NCI-H345 (cell line): Measurements from ENCODE around the gene HLF.

ENCODE experiments used
- DNase-seq: peaks from one replicate; lab custom pipeline; 2025; lab: John Stamatoyannopoulos, UW

The HLF gene

DNA sequence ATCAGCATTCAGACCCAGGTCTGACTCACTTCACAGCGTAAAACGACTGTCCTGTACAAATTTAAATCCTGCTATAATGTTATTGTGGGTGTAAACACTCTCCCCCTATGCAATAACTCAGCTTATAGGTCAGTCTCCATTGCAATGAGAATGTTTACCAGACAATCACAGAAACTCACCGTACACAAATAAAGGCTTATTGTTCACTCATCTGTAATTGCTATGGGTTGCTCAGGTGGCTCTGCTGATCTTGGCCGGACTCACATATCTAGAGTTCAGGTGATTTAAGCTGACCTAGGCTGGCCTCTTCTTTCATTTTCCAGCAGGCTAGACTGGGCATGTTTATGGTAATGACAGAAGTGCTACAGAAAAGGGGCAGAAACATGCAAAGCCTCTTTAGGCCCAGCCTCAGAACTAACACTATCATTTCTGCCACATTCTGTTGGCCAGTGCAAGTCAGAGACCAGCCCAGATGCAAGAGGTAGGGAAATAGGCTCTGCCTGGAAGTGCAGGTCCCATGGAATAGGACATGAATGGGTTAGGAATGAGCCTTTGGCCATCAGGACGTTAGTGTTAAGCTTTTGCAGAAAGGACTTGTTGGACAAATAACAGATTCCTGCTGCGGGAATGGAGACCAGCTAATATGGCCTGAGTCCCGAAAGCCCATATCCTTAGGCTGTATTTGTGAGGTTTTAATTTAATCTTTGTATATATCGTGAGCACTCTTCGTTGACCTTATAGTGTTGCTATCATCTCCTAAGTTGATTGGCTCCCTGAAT, 44.0 kb downstream of the HLF start:
- DNase-seq: no peak

DNA sequence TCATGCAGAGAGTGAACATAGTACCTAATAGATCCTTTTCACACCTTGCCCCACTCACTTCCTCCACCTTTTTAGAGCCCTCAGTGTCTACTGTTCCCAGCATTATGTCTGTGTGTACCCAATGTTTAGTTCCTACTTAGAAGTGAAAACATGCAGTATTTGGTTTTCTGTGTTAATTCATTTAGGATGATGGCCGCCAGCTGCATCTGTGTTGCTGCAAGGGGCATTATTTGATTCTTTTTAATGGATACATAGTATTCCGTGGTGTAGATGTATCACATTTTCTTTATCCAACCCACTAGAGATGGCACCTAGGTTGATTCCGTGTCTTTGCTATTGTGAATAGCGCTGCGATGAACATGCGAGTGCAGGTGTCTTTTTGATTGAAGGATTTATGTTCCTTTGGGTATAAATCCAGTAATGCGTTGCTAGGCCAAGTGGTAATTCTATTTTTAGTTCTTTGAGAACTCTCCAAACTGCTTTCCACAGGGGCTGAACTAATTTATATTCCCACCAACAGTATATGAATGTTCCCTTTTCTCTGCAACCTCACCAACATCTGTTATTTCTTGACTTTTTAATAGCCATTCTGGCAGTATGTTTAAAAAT, 47.1 kb downstream of the HLF start:
- no peak for DNase-seq

DNA sequence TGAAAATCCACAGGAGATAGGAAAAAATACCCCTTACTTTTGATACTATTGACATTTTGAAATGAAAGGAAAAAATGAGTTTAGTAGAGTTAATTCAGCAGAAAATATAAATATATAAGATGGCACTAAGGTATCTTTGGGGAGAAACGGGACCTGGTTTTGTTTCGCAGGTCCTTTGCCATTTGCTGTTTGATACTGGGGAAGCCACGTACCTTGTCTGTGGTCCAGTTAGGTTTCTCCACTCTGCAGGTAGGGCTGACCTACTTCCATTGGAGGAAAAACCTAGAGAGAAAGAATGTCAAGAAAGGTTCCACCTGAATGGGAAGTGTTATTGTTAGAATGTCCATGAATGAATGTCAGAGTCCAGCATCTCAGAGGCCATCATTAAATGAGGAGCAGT, 48.1 kb downstream of the HLF start:
- DNase-seq: no peak

DNA sequence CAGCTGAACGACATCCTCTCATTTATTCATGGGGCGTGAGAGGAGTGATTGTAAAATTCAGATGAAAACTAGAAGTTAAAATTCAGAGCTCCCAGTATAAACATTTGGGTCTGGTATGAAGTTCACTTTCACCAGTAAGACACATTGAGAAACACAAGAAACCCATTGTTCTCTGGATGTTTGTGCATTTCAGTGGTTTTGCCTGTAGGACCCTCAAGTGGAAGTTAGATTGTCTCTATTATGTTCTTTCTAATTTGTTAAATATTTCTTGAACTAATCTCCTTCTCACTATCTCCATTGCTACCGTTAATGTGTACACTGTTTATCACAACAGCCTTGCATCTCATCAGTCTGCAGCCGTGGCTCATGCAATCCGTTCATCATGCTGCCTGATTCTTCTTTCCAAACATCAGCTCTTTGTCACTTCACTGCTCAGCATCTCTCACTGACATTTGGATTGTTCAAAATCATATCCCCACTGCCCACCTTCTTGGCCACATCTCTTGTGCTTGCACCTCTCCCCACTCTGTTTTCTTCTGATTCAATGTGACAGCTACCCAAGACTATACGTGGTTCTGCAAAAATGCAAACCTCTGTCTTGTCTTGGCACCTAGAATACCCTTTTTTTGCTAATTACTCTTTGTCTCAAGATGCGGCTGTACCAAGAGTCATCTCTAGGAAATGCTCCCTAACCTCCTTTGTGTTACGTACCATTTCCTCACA, 49.5 kb downstream of the HLF start:
- no peak for DNase-seq

DNA sequence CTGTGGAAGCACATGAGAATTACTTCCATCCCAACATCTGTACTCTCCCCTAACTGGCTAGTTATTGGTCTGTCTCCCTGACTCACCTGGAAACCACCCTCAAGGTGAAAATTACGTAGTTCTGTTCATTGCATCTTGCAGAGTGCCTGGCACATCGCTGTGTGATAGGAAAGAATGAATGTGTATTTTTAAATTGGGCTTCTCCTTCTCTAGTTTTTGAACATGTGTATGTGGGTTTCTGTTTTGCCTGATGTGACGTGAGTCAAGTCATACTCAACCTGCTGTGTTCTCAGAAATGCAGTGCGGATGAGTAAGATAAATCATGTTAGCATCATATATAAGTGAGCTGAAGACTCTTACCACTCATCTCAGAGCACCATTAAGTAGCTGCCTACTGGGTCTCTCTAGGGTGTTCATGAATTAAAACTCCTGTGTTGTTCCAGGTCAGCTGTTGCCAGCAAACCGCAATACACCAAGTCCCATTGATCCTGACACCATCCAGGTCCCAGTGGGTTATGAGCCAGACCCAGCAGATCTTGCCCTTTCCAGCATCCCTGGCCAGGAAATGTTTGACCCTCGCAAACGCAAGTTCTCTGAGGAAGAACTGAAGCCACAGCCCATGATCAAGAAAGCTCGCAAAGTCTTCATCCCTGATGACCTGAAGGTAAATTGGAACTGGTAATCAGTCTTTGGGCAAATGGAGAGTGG, 50.2 kb downstream of the HLF start:
- DNase-seq: no peak

DNA sequence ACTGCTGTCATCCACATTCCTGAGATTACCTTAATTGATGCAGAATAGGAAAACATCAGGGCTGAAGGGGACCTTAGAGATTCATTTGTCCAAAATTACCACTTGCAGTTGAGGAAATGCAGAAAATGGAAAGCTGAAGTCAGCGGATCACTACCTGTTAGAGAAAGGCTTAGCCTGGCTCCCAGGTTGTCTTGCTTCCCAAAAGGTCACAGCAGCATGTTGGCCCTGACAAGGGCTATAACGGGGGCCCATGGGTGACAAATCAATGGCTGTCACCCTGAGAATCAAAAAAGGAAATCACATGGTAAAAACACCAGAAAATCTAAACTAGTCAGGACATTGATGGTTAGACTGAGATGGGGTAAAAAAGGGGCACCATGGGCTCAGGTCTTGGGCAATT, 51.7 kb downstream of the HLF start:
- DNase-seq: no peak

DNA sequence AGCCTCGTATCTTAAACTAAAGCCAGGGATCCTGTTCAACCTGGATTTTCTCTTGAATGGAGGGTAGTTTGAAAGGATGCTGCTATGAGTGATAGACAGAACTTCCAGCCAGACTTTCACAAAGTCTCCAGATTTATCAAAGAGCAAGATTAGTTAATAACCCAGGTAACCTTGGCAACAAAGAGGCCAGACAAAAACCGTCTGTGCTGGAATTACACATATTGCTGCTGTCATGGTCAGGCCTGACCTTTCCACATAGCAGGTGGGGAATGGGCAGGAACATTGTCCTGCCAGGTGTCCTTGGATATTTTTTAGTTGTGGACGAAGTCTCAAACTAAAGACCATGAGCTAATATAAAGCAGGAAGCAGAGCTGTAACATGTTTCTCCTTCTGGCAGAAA, 52.5 kb downstream of the HLF start:
- DNase-seq: no peak

DNA sequence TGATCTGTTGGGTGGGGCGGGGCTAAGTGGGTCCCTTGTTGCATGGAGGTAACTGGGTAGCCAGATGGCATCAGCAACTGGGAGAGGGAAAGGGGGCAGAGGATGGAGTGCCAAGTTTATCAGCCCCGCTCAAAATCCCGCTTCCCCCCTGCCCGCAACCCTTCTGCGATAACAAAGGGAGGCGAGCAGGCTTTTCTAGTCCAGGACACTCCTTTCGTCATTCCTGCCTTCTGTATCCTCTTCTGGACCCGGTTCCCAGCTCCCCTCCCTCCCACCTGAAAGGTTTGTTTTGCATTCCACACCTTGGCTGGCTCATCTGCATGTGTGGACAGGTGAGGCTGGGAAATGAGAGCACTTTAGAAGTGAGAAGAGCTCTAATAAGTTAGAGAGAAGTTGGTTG, 53.3 kb downstream of the HLF start:
- no peak for DNase-seq

DNA sequence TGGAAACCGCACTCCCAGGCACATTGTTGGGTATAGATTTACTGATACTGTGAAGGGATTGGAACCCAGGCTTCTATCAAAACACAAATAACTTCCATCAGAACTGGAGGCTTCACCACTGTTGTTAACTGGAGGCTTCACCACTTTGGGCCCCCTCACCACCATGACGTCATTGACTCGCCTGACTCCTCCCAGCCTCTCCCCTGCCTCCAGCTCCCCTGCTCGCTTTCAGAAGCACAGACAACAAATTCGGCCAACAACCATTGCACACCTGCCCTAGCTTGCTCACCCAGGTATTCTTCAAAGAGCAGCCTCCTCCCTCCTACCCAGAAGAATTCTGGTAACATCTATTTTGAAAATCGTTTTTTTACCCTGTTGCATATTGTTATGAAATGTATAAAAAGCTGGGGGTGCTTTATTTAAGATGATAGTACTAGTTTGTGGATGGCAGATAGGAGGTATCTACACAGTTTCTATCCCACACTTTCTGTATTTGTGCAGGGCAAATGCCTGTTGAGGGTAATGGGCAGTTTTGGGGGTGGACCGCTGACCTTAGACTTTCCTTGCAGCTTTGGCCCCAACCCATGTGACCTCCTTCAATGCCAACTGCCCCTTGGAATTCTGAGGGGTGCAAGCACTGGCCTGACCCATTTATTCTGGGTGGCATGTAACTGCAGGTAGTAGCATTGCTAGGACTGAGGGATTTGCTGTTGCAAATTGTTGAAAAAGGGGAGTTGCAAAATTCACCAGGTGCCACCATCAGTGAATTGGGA, 54.1 kb downstream of the HLF start:
- DNase-seq: no peak

DNA sequence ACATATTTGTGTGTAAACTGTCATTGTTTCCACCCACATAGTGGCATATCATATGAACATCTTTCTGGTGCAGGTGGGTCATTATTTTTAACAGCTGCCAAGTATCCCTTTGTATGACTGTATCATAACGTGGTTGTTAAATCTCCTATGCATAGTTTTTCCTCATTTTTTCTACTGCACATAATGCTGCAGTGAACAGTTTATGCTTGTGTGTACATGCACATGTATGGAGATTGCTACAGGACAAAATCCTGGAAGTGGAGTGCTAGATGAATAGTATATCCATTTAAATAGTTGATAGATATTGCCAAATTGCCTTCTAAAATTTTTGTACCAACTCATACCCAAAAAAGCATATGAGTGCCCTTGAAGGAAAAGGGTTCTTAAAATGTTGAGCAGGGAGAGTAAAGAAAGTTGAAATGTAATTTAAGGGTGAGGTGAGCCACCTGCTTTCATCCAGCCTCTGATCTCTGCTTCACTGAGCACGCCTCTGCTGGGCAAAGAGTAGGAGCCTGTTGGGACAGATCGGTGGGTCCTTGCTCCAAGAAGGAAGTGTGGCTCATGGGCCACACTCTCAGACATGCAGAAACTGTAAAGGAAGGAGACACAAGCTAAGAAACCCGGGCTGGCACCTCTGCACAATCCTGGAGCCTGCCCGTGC, 55.3 kb downstream of the HLF start:
- no peak for DNase-seq

DNA sequence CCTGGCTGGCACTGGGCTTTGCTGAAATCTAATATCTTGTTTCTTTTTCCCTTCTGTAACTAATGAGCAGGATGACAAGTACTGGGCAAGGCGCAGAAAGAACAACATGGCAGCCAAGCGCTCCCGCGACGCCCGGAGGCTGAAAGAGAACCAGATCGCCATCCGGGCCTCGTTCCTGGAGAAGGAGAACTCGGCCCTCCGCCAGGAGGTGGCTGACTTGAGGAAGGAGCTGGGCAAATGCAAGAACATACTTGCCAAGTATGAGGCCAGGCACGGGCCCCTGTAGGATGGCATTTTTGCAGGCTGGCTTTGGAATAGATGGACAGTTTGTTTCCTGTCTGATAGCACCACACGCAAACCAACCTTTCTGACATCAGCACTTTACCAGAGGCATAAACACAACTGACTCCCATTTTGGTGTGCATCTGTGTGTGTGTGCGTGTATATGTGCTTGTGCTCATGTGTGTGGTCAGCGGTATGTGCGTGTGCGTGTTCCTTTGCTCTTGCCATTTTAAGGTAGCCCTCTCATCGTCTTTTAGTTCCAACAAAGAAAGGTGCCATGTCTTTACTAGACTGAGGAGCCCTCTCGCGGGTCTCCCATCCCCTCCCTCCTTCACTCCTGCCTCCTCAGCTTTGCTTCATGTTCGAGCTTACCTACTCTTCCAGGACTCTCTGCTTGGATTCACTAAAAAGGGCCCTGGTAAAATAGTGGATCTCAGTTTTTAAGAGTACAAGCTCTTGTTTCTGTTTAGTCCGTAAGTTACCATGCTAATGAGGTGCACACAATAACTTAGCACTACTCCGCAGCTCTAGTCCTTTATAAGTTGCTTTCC, 56.0 kb downstream of the HLF start:
- DNase-seq: no peak

DNA sequence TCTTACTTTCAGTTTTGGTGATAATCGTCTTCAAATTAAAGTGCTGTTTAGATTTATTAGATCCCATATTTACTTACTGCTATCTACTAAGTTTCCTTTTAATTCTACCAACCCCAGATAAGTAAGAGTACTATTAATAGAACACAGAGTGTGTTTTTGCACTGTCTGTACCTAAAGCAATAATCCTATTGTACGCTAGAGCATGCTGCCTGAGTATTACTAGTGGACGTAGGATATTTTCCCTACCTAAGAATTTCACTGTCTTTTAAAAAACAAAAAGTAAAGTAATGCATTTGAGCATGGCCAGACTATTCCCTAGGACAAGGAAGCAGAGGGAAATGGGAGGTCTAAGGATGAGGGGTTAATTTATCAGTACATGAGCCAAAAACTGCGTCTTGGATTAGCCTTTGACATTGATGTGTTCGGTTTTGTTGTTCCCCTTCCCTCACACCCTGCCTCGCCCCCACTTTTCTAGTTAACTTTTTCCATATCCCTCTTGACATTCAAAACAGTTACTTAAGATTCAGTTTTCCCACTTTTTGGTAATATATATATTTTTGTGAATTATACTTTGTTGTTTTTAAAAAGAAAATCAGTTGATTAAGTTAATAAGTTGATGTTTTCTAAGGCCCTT, 56.8 kb downstream of the HLF start:
- no peak for DNase-seq

DNA sequence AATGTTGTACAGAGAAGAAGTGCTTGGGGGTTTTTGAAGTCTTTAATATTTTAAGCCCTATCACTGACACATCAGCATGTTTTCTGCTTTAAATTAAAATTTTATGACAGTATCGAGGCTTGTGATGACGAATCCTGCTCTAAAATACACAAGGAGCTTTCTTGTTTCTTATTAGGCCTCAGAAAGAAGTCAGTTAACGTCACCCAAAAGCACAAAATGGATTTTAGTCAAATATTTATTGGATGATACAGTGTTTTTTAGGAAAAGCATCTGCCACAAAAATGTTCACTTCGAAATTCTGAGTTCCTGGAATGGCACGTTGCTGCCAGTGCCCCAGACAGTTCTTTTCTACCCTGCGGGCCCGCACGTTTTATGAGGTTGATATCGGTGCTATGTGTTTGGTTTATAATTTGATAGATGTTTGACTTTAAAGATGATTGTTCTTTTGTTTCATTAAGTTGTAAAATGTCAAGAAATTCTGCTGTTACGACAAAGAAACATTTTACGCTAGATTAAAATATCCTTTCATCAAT, 57.8 kb downstream of the HLF start:
- no peak for DNase-seq

DNA sequence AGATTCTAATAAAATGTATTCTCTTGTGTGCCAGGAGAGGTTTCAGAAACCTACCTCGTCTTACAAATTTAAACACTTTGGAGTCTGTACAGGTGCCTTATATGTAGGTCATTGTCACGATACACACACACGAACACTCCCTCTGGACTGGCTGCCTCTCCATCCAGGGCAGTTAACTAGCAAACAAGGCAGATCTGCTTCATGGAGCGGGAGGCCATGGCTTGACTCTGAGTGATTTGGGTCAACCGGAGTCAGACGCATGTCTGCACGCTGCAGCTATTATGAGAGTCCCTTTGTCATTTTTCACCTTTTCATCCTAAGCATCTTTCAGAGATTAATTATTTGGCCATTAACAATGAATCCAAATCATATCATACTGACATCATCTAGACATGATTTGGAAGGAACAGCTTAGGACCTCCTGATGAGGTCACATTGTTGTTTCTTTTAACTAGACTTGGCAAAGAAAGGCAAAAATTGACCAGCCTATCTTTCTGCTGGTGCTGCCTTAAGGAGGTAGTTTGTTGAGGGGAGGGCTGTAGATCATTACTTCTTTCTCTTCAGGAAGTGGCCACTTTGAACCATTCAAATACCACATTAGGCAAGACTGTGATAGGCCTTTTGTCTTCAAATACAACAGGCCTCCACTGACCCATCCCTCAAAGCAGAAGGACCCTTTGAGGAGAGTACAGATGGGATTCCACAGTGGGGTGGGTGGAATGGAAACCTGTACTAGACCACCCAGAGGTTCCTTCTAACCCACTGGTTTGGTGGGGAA, 58.9 kb downstream of the HLF start:
- no peak for DNase-seq

DNA sequence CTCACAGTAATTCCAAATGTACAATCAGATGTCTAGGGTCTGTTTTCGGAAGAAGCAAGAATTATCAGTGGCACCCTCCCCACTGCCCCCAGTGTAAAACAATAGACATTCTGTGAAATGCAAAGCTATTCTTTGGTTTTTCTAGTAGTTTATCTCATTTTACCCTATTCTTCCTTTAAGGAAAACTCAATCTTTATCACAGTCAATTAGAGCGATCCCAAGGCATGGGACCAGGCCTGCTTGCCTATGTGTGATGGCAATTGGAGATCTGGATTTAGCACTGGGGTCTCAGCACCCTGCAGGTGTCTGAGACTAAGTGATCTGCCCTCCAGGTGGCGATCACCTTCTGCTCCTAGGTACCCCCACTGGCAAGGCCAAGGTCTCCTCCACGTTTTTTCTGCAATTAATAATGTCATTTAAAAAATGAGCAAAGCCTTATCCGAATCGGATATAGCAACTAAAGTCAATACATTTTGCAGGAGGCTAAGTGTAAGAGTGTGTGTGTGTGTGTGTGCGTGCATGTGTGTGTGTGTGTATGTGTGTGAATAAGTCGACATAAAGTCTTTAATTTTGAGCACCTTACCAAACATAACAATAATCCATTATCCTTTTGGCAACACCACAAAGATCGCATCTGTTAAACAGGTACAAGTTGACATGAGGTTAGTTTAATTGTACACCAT, 59.7 kb downstream of the HLF start:
- no peak for DNase-seq

DNA sequence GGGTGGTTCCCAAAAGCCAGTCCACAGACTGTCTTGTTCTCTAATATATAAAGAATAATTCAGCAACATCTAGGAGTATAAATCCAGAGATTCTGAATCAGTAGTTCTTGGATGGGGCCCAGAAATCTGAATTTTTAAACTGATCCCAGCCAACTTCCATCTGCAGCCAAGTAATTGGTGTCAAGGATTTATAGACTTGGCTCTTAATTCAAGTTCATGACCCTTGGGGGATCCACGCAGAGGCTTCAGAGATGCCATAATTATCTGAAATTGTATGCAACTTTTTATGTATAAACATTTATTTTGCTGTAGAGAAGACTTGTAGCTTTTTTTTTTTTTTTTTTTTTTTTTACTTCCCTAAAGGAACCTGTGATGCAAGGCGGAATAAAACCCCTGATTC, 60.6 kb downstream of the HLF start:
- DNase-seq: no peak

DNA sequence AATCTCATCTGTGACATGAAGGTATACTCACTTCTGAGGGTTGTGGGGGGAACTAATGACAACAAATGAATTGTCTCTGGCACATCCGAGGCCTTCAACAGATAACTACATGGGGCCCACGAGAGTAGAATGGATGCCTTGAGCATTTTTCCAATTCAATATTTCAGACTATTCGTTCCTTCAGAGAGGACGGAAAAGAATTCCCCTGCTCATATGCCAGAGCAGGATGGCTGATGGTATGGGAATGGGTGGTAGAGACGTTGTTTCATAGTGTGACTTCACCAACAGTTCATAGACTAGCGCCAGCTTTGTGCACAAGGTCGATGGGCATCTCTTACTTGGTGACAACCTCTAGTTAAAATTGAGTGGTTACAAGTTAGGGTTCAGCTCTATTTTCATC, 61.3 kb downstream of the HLF start:
- DNase-seq: no peak
